OCI-LY3 (cell line): ENCODE data around the gene DDX49.
"Not testable (repeated sequence)": the region's sequence is repeated elsewhere in the genome, so short reads cannot be mapped to it uniquely, and the experiment has no call there.

Experiments used
- CTCF ChIP-seq: fragments of 200-600, 300-600 bp; sonication (generic); IDR thresholded peaks from 2 replicates; pipeline ENCODE4 v1.5.1; 2014; ENCODE audit warnings: antibody characterized with exemption, low read length, low read depth
- EZH2phosphoT487 ChIP-seq: fragments of 200-600 bp; shearing (Covaris generic); IDR thresholded peaks from 2 replicates; pipeline ENCODE4 v1.6.1; 2018; ENCODE audit warnings: antibody characterized with exemption, mixed run types, low read depth

GRCh38 chr19:18952364-18953003 lies 33.0 kb downstream of the DDX49 start:
- TF ChIP-seq CTCF, EZH2phosphoT487: not testable (repeated sequence)
